GM21619 (cell line): ENCODE measurements around the gene THAP5.

Experiments used
- ATAC-seq: cut with Tn5 transposase; IDR thresholded peaks from one replicate; pipeline ENCODE4 v1.9.1; 2021; ENCODE audit not compliant: unreplicated experiment

THAP5 gene

GRCh38 chr7:108535744-108536143 lies 33.8 kb downstream of the THAP5 start:
- no peak for ATAC-seq

DNA sequence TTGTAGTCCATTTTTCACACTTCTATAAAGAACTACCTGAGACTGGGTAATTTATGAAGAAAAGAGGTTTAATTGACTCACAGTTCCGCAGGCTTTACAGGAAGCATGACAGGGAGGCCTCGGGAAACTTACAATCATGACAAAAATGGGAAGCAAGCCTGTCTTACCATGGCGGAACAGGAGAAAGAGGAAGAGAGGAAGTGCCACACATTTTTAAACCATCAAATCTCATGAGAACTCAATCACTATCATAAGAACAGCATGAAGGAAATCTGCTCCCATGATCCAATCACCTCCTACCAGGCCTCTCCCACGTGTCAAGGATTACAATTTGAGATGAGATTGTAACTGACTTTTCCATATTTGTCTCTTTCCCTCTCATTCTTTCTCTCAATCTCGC lies 34.2 kb downstream of the THAP5 start:
- no peak for ATAC-seq

- no peak for ATAC-seq
These were observed 35.8 kb downstream of the THAP5 start for GRCh38 chr7:108533712-108534111.

- ATAC-seq = no peak
These were observed 40.2 kb downstream of the THAP5 start for GRCh38 chr7:108529341-108529740.

GRCh38 chr7:108528183-108528712 lies 41.3 kb downstream of the THAP5 start:
- no peak for ATAC-seq

GRCh38 chr7:108526768-108527017 lies 42.8 kb downstream of the THAP5 start:
- no peak for ATAC-seq

GRCh38 chr7:108525985-108526767 lies 43.3 kb downstream of the THAP5 start, which contains the start of gene PNPLA8:
TSS of gene PNPLA8 (minus strand) at chr7:108526135. CDS start at chr7:108515491, 10,644 bp downstream.
- ATAC-seq = peak; percentile 90

- ATAC-seq = peak; percentile 48
These were observed 44.0 kb downstream of the THAP5 start for GRCh38 chr7:108525327-108525984.

DNA sequence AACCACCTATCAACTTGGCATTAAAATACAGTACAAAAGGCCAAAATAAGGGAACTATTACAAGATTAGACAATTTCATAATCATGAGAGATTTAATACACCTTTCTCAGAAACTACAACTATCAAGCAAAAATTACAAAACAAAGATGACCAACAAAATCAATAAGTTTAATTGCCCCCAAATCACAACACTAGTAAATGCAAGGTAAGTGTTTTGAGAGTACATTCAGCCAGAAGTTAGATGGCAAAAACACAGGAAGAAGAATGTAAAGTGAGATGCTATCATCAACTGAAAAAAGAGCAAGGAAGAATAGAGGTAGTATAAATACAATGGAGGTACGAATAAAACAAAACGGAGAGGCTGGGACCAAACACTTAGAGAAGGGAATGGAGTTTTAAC lies 46.7 kb downstream of the THAP5 start:
- no peak for ATAC-seq

DNA sequence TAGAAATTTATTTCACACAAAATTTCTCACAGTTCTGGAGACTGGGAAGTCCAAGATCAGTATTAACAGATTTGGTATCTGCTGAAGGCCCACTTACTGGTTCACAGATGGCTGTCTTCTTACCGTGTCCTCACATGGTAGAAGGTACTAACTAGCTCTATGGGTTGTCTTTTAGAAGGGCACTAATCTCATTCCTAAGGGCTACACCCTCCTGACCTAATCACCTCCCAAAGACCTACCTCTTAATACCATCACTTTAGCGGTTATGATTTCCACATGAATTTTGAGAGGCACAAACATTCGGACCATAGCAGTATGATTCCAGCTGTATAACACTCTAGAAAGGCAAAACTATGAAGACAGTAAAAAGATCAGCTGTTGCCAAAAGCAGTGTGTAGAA lies 51.6 kb downstream of the THAP5 start:
- no peak for ATAC-seq

- no peak for ATAC-seq
These were observed 53.9 kb downstream of the THAP5 start for GRCh38 chr7:108515630-108516029.

DNA sequence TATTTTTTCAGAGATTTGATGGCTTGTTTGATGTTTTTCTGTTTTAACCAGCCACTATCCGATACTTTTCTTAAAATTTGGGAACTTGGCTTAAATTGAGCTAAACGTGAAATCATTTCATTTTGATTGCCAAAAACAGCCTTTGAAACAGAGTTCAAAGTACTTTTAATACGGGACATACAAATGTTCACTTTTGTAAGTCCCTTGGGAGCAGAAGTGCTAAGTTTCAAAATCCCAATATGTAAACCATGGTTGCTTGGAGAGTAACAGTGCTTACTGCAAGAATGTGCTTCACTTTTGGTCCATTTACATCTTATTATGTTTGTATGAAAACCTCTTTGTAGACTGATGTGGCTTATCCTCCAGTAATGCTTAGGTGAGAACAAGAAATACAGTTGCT lies 54.5 kb downstream of the THAP5 start:
- no peak for ATAC-seq
